GM21529 (cell line): ENCODE data around the gene MRPL17.

Experiments
- ATAC-seq: cut with Tn5 transposase; IDR thresholded peaks from one replicate; pipeline ENCODE4 v1.9.1; 2021; ENCODE audit not compliant: unreplicated experiment

The MRPL17 gene

DNA sequence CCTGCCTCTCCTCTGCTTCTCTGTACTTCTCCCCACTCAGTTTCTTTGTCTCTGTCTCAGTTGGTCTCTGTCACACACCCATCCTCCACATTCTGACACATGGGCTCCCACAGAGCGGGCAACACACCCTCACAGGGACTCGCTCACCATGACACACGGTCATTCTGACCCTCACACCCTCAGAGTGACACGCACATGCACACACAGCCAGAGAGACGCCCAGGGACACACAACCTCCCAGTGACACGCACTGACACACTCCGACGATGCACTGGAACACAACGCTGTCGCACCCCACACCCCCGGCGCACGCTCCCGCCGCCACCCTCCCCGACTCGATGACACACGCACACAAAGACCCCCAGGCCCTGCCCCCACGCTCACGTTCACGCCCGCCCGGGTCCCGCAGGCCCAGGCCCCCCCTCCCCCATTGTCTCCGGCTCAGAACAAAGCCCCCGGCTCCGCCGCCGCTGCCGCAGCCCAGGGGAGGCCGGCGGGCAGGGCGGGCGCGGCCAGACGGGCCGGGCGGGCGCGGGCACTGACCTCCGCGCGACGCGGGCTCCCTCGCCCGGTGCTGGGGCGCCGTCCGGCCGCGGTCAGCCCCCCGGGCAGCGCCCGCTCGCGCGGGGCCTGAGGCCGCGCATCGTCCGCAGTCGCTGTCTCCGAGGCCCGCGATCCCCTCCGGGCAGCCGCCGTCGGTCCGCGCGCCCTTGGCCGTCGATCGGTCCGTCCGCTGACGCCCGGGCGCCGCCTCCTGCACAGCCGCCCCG, 27.9 kb downstream of the MRPL17 start:
- no peak for ATAC-seq

DNA sequence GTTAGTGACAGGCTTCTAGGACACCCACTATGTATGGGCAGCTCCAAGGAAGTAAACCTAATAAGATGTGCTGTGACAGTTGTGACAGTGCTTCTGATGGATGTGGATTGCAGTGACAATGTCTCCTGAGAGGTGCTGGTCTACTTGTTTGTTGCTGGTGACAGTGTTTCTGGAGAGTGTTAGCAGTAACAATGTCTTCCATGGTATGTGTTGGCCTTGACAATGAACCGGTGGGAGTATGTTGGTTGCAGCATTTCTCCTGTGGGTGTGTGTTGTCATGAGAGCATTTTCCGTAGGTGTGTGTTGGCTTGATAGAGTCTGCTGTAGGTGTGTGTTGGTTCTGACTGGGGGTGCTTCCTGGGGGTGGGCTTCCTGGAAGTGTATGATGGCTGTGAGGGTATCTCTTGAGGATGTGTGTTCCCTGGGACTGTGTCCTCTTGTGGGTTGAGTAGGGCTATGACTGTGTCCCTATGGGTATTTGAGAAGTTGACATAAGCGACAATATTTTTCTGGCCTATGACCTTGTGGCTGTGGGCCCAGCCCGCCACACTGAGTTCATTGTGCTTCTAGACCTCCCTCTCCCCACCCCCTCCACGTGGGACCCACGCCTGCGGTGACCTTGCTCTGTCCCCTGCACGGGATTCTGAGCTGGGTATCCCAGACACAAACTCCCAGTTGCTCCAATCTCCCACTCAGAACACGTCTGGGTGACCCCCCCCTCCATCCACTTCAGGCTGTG, 28.7 kb downstream of the MRPL17 start:
- ATAC-seq, result no peak

GRCh38 chr11:6653656-6654055, 29.5 kb downstream of the MRPL17 start:
- ATAC-seq, result no peak

- no peak for ATAC-seq
These were observed 30.0 kb downstream of the MRPL17 start for GRCh38 chr11:6653097-6653496.

DNA sequence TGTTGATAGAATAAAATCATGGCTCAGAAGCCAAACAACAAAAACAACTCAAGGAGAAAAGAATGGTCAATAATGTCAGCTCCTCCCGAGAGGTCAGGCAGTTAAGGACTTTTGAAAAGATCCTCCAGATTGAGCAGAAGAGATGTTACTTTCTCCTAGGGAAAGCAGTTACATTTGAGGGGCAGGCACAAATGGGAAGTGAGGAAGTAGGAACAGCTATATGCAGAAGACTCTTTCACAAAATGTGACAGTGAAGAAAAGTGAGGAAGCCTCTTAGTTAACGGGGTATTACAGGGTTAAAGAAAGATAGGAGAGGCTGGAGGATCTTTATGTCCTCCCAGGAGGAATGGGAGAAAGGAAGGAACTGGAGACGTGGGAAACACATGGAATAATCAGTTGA, 31.0 kb downstream of the MRPL17 start:
- ATAC-seq, result no peak

GRCh38 chr11:6650980-6651379, 32.2 kb downstream of the MRPL17 start:
- ATAC-seq, result no peak

- ATAC-seq, result no peak
These were observed 33.0 kb downstream of the MRPL17 start for GRCh38 chr11:6650104-6650503.

GRCh38 chr11:6648501-6648900, 34.6 kb downstream of the MRPL17 start:
- no peak for ATAC-seq

- no peak for ATAC-seq
These were observed 35.3 kb downstream of the MRPL17 start for GRCh38 chr11:6647836-6648235.

GRCh38 chr11:6646918-6647679, 36.0 kb downstream of the MRPL17 start:
- peak; percentile 96 for ATAC-seq

GRCh38 chr11:6646576-6646917, 36.6 kb downstream of the MRPL17 start:
- ATAC-seq, result no peak

- ATAC-seq, result no peak
These were observed 37.1 kb downstream of the MRPL17 start for GRCh38 chr11:6646071-6646470.

DNA sequence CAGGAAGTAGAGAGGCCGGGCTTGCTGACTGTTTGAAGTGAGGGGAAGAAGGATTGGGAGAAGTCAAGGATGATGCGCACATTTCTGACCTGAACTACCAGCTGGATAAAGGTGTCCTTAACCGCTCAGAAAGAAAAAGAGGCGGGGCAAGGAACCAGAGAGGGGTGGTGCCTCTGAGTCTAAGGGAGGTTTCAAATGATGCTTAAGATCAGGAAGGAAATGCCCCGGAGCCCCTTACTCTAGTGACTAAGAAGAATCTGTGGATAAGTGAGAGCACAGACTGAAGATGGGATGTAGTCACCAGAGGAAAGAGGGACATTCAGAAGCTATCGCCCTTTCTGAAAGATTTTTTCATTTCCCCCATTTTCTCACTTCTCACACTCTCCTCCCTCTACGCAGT, 40.2 kb downstream of the MRPL17 start:
- no peak for ATAC-seq

DNA sequence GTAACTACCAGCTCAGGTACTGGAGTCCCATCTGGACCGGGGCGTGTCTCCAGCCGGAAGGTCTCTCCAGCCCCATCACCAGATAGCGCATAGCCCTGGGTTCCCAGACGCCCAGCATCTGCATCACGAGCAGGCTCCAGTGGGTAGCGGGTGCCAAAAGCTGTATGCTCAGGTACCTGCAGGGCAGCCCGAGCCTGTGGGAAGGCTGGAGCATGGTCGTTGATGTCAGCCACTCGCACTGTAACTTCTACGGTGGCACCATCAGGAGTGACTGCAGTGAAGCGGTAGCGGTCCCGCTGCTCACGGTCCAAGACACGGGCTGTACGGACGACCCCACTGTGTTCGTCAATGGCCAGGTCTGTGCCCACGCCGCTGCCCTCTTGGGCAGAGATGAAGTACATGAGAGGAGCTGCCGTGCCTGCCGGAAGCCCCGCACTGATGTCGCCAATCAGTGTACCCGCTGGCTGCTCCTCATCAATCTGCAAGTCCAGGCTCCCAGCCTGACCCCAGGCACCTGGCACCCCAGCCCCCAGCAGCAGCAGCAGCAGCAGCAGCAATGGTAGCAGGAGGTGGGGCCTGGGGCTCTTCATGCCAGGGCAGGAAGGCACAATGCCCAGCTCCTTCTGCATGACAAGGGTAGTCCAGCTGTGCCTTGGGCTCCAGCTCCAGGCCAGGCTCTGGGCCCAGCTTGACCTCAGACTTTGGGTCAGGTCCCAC, 42.0 kb downstream of the MRPL17 start:
- ATAC-seq, result no peak

- ATAC-seq, result no peak
These were observed 42.8 kb downstream of the MRPL17 start for GRCh38 chr11:6640036-6640984.

- no peak for ATAC-seq
These were observed 44.7 kb downstream of the MRPL17 start for GRCh38 chr11:6638429-6638828.

DNA sequence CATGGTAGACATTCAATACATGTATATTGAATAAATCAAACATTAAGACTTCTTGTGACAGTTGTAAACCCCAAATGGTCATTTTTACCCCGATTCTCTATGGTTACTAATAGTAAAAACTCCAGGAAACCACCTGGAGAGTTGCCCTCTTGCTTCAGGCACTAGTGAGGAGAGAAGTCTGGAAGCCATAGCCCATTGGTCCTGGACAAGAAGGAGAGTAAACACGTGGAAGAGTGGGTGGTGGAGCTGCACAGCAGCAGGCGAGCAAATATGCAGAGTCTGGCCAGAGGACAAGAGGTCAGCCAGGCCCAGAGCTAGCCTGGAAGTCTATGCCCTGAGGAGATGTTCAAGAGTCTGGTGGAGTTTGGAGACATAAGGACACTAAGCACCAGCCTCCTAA, 45.3 kb downstream of the MRPL17 start:
- no peak for ATAC-seq

DNA sequence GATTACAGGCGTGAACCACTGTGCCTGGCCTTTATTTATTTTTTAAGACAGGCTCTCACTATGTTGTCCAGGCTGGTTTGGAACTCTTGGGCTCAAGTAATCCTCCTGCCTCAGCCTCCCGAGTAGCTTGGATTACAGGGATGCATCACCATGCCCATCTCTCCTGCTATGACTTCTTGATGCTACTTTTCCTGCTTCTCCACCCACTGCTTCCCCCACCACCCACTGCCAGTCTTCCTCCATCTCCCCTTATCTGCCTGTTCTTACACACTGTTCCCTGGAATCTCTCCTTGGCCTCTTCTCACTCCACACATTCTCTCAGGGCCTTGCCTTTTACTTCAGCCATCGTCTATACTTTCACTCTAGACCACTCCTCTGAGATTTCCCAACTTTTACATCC, 46.7 kb downstream of the MRPL17 start:
- ATAC-seq, result no peak

DNA sequence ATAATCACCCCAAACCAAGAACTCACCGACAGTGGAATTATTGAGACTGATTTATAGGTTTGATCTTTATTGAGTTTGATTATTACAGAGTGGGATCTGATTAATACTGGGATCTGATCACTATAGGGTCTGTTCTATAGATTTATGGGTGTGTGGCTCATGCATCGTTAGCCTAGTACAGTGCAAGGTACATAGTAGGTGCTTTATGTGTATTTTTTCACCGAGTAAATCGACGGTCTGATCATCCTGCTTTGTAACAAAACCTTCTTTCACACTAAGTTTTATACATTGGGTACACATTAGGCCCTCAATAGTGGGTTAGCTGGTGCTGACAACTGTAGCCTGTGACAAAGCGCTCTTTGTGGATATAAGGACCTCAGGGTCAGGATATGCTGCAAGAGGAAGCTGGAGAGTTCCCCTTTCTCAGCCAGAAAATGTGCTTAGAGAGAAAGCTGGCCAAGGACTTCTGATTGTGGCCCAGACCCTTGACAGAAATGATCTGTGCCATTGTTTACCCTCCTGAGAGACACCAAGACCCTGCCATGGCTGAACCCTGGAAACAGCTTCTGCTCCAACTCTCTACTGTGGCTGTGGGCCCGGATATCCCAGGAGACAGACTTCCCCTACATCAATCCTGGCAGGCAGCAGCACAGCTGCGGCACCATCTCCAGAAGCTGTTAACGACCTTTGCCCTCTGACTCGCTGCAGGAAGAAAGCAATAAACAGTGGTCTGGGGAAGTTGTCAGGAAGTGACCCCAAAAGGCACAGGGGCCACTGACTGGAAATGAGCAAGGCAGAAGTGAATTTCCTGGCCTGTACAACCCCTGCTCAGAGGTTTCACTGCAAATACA, 47.8 kb downstream of the MRPL17 start:
- no peak for ATAC-seq
